ENCODE measurements around the gene SETBP1. TPM values are rescaled to one million over a fixed set of nuclear protein-coding genes. Genes with fewer than 3 reads are reported as not detected.

SETBP1 gene
- total and polyA plus RNA-seq, 2 of the 4 experiments (the other 2 are of a cell fraction): 0.19 to 0.36 TPM

- Histone ChIP-seq H3K27me3 (ENCODE audit: control insufficient read depth, insufficient read depth, low read length) (no peaks in the 10 kb centered on the region), H3K18ac (ENCODE audit: low read depth, low read length) (no peak overlapping the region), H3K4me2 (ENCODE audit: low read depth, low read length) (no peak overlapping the region), H2BK120ac (ENCODE audit: low read depth, low read length) (no peak overlapping the region), H3K9me1 (ENCODE audit: insufficient read depth, low read length) (no peaks in the 10 kb centered on the region), H3K14ac (replicated peaks; ENCODE audit: low read depth, low read length) (no peak overlapping the region), H2BK20ac (ENCODE audit: low read depth, low read length) (no peak overlapping the region), H3K4ac (ENCODE audit: low read depth, low read length) (no peak overlapping the region), H2BK15ac (ENCODE audit: low read depth, low read length) (no peak overlapping the region), H2AK9ac (replicated peaks; ENCODE audit: low read depth, low read length, poor library complexity) (no peak overlapping the region), H3K27ac (ENCODE audit: insufficient read depth, low read length) (no peak overlapping the region), H4K8ac (ENCODE audit: low read depth in 2 of 2, low read length in 2 of 2) (no peak overlapping the region), H4K5ac (ENCODE audit: low read depth, low read length) (no peak overlapping the region), H2AK5ac (ENCODE audit: low read depth, low read length) (no peak overlapping the region), H3K4me1 (ENCODE audit: control insufficient read depth, insufficient read depth, low read length) (no peaks in the 10 kb centered on the region; the same call in 1 of the 2 replicates), H3K79me1 (ENCODE audit: low read depth in 1 of 2, low read length in 2 of 2) (no peaks in the 10 kb centered on the region), H3K9me3 (ENCODE audit: control insufficient read depth, insufficient read depth, low read length) (no peaks in the 10 kb centered on the region), H3K23ac (ENCODE audit: low read depth, low read length) (no peak overlapping the region), H3K4me3 (ENCODE audit: insufficient read depth, low read depth, low read length) (no peak overlapping the region), H2BK5ac (ENCODE audit: low read depth, low read length, poor library complexity, severe bottlenecking) (no peak overlapping the region), H4K91ac (ENCODE audit: insufficient read depth, low read depth, low read length) (no peak overlapping the region), H3K56ac (ENCODE audit: extremely low read depth, insufficient read depth, low read length) (no peak overlapping the region), H3K36me3 (ENCODE audit: control insufficient read depth, insufficient read depth, low read length) (no peaks in the 10 kb centered on the region), H2AFZ (replicated peaks; ENCODE audit: low read length, poor library complexity) (no peak overlapping the region), H3K9ac (ENCODE audit: low read depth, low read length) (no peak overlapping the region), H4K20me1 (ENCODE audit: insufficient read depth, low read length) (no peaks in the 10 kb centered on the region)
- no TSS peak for BruUV-seq (replicated peaks)
- no peak for ATAC-seq (ENCODE audit: low read depth)
- dilution Hi-C loops (cut with HindIII; ENCODE audit: low sequenced_read_pairs, unreplicated experiment): no loop called here
- ChIA-PET POLR2A (ENCODE audit: unreplicated experiment) (no interaction called here), CTCF (no interaction called here)
- TF ChIP-seq MAZ (IDR thresholded peaks at IDR 0.05; ENCODE audit: borderline replicate concordance, low read depth, low read length) (no peak), RFX5 (IDR thresholded peaks at IDR 0.05; ENCODE audit: low read depth, low read length) (no peak), MAFK (IDR thresholded peaks at IDR 0.05; ENCODE audit: low read depth, low read length) (no peak), SMC3 (IDR thresholded peaks at IDR 0.05; ENCODE audit: low read depth, low read length) (no peak), ELK1 (IDR thresholded peaks at IDR 0.05; ENCODE audit: borderline replicate concordance, low read depth, low read length) (no peak), RAD21 (IDR thresholded peaks at IDR 0.05; ENCODE audit: low read length) (no peak), CHD1 (IDR thresholded peaks at IDR 0.05; ENCODE audit: low read depth, low read length) (no peak), BHLHE40 (IDR thresholded peaks at IDR 0.05; ENCODE audit: low read depth, low read length) (no peak), NFE2L2 (IDR thresholded peaks at IDR 0.05; ENCODE audit: low read depth, low read length) (no peak), MXI1 (IDR thresholded peaks at IDR 0.05; ENCODE audit: borderline replicate concordance, low read depth, low read length) (no peak), RCOR1 (IDR thresholded peaks at IDR 0.05; ENCODE audit: insufficient replicate concordance, low read length) (no peak), CEBPB (IDR thresholded peaks at IDR 0.05; ENCODE audit: low read depth, low read length) (no peak), POLR2A (IDR thresholded peaks at IDR 0.05; ENCODE audit: low read depth, low read length) (no peak), USF2 (IDR thresholded peaks at IDR 0.05; ENCODE audit: low read depth, low read length) (no peak), FOS (IDR thresholded peaks at IDR 0.05; ENCODE audit: low read depth, low read length) (no peak)
- no peak for DNase-seq
- WGBS, 2 experiments (ENCODE audit: extremely low coverage in 2 of 2, insufficient read length in 1 of 2): no CpG with 5 or more reads among the region's 4 CpGs
- in situ Hi-C loops (cut with MboI; ENCODE audit: low sequenced_read_pairs): no loop called here
- intact Hi-C loops (cut with micrococcal nuclease): no loop called here
Observed at GRCh38 chr18:44920441-44920840, 239.8 kb downstream of the SETBP1 start.

Data from IMR-90 (cell line).